GM12864 (cell line): ENCODE data around the gene LRIT1.

Experiments used
- DNase-seq: peaks from one replicate; pipeline ENCODE4 v3.0.0-alpha.2; 2011; ENCODE audit warnings: low read depth
- H3K4me3 ChIP-seq: 2 replicates; pipeline ENCODE4 v1.5.1; 2011; ENCODE audit warnings: mild to moderate bottlenecking, low read depth, low read length, control low read depth
- CTCF ChIP-seq: IDR thresholded peaks from 2 replicates; pipeline ENCODE4 v1.5.1; 2011; ENCODE audit warnings: low read depth, mild to moderate bottlenecking, moderate library complexity, low read length, control low read depth, inconsistent platforms; ENCODE audit errors: missing control alignments

LRIT1 gene

GRCh38 chr10:84201244-84201606 is 40.1 kb downstream of the LRIT1 start:
- no peak for TF ChIP-seq CTCF
- DNase-seq = no peak
- no peak overlapping the region for H3K4me3 ChIP-seq

- no peak overlapping the region for H3K4me3 ChIP-seq
- no peak for DNase-seq
- TF ChIP-seq CTCF = no peak
Measured at GRCh38 chr10:84200537-84201243, 40.7 kb downstream of the LRIT1 start.

GRCh38 chr10:84198206-84198915 is 43.0 kb downstream of the LRIT1 start:
- H3K4me3 ChIP-seq = no peak overlapping the region
- no peak for DNase-seq
- TF ChIP-seq CTCF = no peak

GRCh38 chr10:84197643-84198042 is 43.7 kb downstream of the LRIT1 start:
- no peak for DNase-seq
- TF ChIP-seq CTCF = no peak
- no peak overlapping the region for H3K4me3 ChIP-seq

- TF ChIP-seq CTCF = no peak
- no peak overlapping the region for H3K4me3 ChIP-seq
- no peak for DNase-seq
Measured at GRCh38 chr10:84196941-84197340, 44.4 kb downstream of the LRIT1 start.

GRCh38 chr10:84196083-84196482 is 45.3 kb downstream of the LRIT1 start:
- DNase-seq = no peak
- TF ChIP-seq CTCF = no peak
- no peak overlapping the region for H3K4me3 ChIP-seq
